ENCODE measurements around the gene ARPC4. TPM values are rescaled to one million over a fixed set of nuclear protein-coding genes. Genes with fewer than 3 reads are reported as not detected.

ARPC4 gene
- total and polyA plus RNA-seq, 11 donors: 30.0 to 151 (median 79.7) TPM

DNA sequence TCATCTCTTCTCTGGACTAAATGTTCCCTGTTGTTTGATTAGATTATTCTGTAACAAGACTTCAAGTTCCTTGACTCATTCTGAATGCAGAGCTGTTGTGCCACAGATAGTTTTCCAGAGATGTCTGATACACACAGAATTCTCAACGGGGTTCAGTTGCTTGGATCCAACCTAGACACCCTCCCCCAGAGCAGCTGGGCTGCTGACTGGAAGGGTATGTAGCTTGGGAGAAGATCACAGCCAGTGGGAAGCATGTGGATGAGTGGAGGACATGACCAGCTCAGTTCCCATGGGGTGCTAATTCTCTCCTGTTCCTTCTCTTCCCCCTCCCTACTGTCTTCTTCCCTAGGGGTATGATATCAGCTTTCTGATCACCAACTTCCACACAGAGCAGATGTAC is 10.6 kb downstream of the ARPC4 start:
- TF ChIP-seq POLR2A (IDR thresholded peaks at IDR 0.05): no peak
- TF ChIP-seq, protein P1, sequence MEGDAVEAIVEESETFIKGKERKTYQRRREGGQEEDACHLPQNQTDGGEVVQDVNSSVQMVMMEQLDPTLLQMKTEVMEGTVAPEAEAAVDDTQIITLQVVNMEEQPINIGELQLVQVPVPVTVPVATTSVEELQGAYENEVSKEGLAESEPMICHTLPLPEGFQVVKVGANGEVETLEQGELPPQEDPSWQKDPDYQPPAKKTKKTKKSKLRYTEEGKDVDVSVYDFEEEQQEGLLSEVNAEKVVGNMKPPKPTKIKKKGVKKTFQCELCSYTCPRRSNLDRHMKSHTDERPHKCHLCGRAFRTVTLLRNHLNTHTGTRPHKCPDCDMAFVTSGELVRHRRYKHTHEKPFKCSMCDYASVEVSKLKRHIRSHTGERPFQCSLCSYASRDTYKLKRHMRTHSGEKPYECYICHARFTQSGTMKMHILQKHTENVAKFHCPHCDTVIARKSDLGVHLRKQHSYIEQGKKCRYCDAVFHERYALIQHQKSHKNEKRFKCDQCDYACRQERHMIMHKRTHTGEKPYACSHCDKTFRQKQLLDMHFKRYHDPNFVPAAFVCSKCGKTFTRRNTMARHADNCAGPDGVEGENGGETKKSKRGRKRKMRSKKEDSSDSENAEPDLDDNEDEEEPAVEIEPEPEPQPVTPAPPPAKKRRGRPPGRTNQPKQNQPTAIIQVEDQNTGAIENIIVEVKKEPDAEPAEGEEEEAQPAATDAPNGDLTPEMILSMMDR (IDR thresholded peaks at IDR 0.05): no peak
- H3K36me3 ChIP-seq: peaks cover under 1 to 99% (median 91%) of the 10 kb centered on the region in 9 donors
- ATAC-seq (peak; percentile 33 to 59 (median 40)), DNase-seq (no peak)
- H3K4me1 ChIP-seq: peaks cover 0 to 11% (median 5%) of the 10 kb centered on the region in 12 donors
- no peak overlapping the region for H3K4me3 ChIP-seq
- intact Hi-C loops (cut with DNase I): no loop called here
- H3K27me3 ChIP-seq: no peaks in the 10 kb centered on the region
- 33 to 84% (median 61%) methylated on average over 1 of the region's 1 CpG for WGBS, 4 donors
- no peaks in the 10 kb centered on the region for H3K9me3 ChIP-seq
- H3K27ac ChIP-seq: peak overlapping the region in 11 of 12 donors; percentile 32 to 73 (median 57)

DNA sequence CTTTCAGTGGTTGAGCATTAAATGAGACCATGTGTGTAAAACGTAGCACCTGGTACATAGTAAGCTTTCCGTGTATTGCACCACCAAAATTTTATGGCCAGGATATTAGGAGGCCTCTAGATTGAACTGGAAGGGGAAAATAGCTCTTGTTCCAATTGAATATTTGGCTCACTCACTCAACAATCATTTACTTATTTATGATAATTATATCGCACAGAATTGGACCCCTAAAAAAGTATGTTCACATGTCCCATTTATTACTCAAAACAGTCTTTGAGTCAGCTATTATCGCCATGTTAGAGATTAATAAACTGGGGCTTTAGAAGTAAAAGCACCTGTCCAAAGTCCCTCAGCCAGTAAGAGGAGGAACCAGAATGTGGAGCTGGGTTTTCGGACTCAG is 12.1 kb downstream of the ARPC4 start:
- Histone ChIP-seq H3K9me3 (no peaks in the 10 kb centered on the region), H3K27me3 (no peaks in the 10 kb centered on the region), H3K27ac (no peak overlapping the region), H3K4me3 (no peak overlapping the region), H3K4me1 (peaks cover 0 to 20% (median 6%) of the 10 kb centered on the region in 12 donors), H3K36me3 (peaks cover 0 to 85% (median 76%) of the 10 kb centered on the region in 9 donors)
- no peak for DNase-seq
- TF ChIP-seq, protein P1 (IDR thresholded peaks at IDR 0.05): no peak
- TF ChIP-seq POLR2A (IDR thresholded peaks at IDR 0.05): no peak
- intact Hi-C loops (cut with DNase I): no loop called here
- ATAC-seq: no peak
- WGBS, 4 donors: 89 to 95% (median 93%) methylated on average over 5 of the region's 5 CpGs

DNA sequence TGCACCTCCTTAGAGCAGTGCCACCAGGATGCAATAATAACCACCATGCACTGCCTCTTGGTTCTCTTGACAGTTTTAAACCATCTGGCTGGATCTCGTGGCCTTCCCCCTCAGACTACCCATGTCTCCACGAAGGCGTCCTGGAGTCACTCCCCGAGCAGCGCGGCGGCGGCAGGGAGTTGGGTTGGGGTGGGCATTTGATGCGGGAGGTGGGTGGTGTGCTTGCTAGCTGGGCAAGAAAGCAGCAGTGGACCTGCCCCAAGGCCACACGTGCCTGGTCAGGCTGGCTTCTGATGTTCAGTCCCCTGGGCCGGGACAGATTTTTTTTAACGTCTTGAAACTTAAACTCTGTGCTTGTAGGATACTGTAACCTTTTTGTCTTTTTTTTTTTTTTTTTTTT is 13.3 kb downstream of the ARPC4 start:
- DNase-seq (no peak), ATAC-seq (no peak)
- no peak overlapping the region for H3K4me3 ChIP-seq
- H3K36me3 ChIP-seq: peaks cover 0 to 74% (median 64%) of the 10 kb centered on the region in 9 donors
- whole genome bisulfite sequencing, 4 donors: 85 to 93% (median 90%) methylated on average over 12 of the region's 12 CpGs
- intact Hi-C loops (cut with DNase I): no loop called here
- H3K27me3 ChIP-seq: no peaks in the 10 kb centered on the region
- H3K4me1 ChIP-seq: peaks cover 0 to 30% (median 11%) of the 10 kb centered on the region in 12 donors
- H3K27ac ChIP-seq: no peak overlapping the region
- TF ChIP-seq, protein P1 (IDR thresholded peaks at IDR 0.05): no peak
- no peak for TF ChIP-seq POLR2A (IDR thresholded peaks at IDR 0.05)
- no peaks in the 10 kb centered on the region for H3K9me3 ChIP-seq

DNA sequence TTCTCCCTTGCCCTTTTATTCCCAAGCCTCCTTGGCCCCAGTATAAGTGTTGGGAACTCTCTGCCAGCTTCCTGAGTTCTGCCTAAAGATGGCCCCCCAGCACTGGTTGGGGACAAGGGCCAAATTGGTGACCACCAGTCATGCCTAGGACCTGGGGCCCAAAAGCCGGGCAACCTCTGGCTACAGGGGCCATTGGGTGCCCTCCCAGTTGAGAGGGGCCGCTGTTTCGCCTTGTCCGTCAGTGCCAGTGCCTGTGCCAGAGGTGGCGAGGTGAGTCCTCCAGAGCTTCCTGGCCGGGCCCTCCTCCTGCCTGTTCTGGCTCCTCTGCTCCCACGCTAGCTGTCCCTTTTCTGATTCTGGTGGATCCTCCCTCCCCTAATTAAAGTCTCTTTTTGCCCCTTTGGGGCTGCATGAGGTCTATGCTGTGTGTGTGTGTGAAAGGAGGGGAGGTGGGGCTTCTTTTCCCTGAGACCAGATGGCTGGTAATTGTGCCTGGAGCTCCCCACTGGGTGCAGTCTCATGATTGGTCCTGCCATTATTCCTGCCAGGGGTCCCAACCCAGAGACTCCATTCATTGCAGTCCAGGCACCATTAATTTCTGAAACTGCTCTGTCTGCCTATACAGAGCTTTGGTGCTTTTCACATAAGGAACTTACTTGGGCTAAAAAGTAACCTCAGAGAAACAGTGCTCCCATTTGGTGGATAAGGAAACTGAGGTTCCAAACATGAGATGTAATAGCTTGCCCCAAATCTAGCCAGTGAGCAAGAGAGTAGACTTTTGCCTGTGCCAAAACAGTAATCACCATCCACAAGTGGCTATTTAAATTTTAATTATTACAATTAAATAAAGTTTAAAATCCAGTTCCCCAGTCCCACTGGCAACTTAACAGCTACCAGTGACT is 14.1 kb downstream of the ARPC4 start:
- H3K27ac ChIP-seq: no peak overlapping the region

More for the DNA sequence above, 14.1 kb downstream of the ARPC4 start:
- Histone ChIP-seq H3K4me3 (no peak overlapping the region), H3K27me3 (no peaks in the 10 kb centered on the region), H3K9me3 (no peaks in the 10 kb centered on the region), H3K4me1 (peaks cover 0 to 30% (median 11%) of the 10 kb centered on the region in 12 donors), H3K36me3 (peaks cover 0 to 70% (median 56%) of the 10 kb centered on the region in 9 donors)
- DNase-seq: no peak
- TF ChIP-seq, protein P1 (IDR thresholded peaks at IDR 0.05): no peak
- intact Hi-C loops (cut with DNase I): no loop called here
- WGBS, 4 donors: 85 to 97% (median 96%) methylated on average over 4 to 7 of the region's 7 CpGs
- ATAC-seq: no peak

Data from heart left ventricle (tissue), 16 donors.